Stimulated activated CD4-positive, alpha-beta T cell treated with anti-CD3 and anti-CD28 coated beads, Interleukin-2, amount 100 ng/mL, for 4 hours (primary cell): ENCODE results near the gene PIK3R1.

Experiments used
- DNase-seq: peaks from one replicate; pipeline ENCODE4 v3.0.0-alpha.2; 2020; ENCODE audit warnings: low read depth

Gene PIK3R1

DNA sequence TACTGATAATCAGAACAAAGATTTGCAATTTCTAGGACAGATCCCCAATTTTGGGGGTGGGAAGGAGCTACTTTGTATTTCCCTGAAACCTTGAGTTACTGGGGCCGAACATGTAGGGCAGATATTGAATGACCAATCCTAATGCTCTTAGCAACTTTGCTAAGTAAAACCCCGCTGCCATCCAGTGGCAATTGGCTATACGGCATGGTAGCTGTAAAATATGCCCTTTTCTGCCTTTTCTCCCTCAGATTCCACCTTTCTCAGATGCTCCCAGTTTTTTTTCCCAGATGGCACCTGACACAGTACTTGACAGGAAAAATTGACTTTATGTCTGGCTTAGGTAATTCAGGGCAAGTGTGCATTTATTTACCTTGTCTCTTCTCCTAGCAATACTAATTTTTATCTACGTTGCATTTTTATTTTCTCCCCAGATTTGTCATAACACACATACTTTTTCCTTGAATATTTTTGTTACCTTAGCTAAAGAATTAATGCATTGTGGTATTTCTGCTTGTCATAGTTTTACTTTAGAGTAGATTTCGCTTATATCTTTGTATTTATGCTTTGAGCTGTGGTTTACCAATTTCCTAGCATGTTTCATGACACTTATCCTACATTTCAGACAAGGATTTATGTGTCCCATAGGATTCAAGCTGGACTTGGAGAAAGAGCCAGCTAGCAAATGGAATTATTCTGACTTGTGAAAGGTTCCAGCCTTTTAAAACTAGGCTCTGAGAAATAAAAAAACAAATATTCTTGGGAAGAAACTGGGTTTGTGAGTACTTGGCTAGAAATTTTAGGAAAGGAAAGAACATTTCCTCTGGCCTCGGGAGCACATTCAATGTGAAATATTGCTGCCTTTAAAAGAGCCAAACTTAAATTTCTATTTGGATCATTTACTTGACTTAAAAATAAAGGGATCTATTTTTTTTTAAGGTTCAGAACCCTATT lies 37.4 kb downstream of the PIK3R1 start:
- DNase-seq = peak; percentile 33

GRCh38 chr5:68253624-68254585 lies 38.3 kb downstream of the PIK3R1 start:
- DNase-seq = no peak

DNA sequence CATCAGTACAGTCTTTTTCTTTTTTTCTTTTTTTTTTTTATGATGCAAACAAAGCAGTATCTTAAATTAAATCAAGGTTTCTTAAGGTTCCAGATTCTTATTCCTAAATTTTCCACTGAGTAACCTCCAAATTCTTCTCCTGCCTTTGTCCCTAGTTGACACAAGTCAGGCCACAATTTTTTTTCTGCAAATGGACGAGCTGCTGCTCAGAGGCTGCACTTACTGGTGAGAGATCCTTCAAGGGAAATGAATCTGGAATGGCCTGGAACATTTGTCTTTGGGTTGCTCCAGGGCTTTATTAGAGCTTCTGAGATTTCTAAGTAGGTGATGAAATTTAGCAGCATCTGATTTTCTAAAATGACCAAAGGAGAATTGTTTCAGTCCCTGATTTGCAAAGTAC lies 39.3 kb downstream of the PIK3R1 start:
- no peak for DNase-seq

DNA sequence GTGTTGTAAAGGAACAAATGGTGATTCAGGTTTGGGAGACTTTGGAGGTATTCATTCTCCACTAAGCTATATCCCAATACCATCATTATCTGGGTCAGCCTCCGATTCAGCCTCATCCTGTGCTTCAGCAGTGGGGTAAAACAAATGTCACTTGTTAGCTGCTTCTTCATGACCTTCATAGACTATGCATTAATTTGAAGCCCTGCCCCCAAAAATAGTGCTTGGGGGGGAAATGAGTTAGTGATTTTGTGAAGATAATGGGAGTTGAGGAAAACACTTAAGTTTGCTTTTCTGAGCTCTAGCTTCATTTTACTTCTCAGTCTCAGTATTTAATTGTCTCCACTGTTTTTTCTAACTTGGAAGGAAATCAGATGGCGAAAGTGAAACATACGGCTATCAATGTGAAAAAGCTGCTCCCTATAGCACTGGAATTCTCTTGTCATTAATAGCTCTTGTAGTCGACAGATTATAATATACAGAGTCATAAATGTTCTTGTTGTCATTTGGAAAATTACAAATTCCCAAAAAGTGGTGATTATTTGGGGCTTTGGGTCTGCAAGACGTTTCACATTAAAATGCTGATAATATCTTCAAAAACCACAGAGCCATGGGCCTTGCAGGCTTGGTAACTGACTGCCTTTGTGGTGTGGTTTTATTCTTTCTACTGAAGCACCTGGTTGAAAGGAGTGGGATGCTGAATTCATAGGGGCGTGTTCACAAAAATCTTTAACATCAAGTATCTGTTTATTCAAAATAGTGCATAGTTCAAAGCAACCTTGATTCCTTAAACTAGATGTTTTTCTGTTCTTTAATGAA lies 40.0 kb downstream of the PIK3R1 start:
- no peak for DNase-seq

DNA sequence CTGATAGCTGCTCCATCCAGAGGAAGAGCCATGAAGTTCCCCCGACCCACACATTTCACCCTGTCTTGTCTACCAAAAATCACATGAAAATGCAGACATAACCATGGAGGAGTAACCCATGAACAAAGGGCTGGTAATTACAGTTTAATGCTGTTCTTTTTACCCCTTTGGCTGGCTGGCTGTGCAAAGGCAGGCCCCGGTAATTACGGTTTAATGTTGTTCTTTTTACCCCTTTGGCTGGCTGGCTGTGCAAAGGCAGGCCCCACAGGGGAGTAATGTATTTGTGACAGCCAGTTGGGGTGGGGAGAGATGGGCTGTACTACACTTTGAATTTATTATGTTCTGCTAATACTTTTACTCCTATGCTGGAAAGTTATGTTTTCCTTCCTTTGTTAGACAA lies 41.7 kb downstream of the PIK3R1 start:
- no peak for DNase-seq

DNA sequence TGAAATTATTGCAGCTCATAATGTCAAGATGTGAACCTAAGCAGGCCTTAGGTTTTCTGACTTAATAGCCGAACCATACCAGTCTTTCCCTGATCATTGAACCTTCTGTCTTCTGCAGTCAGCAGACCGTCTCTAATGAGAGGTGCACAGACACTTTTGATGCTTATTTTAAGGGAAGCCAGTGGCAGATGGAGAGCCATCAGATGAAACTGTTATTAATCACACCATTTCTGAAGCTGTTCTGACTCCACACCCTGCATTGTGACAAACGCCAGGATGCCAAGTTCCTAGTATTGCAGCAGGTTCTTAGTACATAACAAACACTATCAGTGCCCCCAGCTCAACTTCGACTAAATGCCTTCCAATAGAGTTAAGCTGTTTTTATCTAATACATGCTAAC lies 43.0 kb downstream of the PIK3R1 start:
- no peak for DNase-seq

DNA sequence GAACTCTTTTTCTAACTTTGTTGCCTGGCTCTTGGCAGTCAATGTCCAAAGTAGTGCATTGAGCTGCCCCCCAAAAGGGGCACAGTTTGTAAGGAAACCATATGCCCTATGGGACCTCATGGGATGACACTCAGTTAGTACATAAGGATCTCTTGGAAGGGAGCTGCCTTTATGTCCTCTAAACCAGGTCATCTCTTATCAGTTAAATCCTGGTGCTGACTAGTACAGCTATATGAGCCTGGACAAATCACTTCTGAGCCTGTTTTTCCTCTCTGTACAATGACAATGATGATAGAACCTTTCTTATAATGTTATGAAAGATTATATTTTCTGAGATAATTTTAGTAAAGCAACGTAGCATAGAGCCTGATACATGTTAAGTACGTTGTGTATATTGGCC lies 44.1 kb downstream of the PIK3R1 start:
- no peak for DNase-seq

DNA sequence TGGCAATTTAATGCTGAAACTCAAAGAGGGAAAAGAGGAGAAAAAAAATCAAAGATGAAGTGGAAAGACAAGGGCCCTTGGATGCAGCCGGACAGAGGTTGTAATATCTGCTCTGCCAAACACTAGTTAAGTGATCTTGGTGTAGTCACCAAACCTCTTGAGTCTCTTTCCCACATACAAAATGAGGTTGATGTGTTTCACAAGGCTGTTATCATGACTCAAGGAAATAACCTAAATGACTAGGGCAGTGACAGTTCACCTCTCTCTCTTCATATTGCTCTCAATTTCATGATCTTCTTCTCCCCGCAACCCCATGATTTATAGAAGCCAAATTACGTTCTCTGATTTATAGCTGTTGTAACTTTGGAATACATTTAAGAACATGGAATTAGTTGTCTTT lies 44.9 kb downstream of the PIK3R1 start:
- no peak for DNase-seq

GRCh38 chr5:68261169-68261568 lies 45.6 kb downstream of the PIK3R1 start:
- no peak for DNase-seq

DNA sequence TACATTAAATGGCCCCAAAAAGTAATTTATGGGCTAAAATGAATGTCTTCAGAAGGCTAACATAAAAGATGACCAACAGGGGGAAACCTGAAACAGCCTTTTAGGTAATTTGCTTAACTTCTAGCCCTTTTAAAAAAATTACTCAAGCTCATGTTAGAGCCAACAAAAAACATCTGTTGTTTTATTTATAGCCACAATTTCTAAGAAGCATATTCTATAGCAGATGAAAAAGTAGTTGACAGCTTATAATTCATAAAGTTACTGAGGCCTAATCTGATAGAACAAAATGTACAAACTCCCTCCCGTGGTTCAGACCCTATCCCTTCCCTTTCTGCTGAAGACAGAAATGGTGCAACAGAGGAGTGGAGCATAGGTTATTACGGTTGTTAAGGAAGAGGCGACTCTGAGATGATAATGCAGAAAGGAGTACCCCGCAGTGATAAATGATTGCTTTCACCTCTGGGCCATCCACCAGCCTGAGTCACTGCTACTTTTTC lies 46.1 kb downstream of the PIK3R1 start:
- DNase-seq = no peak

GRCh38 chr5:68264024-68264956 lies 48.7 kb downstream of the PIK3R1 start:
- DNase-seq = no peak

- no peak for DNase-seq
Observed at GRCh38 chr5:68265347-68265746, 49.8 kb downstream of the PIK3R1 start.

GRCh38 chr5:68265822-68266395 lies 50.4 kb downstream of the PIK3R1 start:
- no peak for DNase-seq

DNA sequence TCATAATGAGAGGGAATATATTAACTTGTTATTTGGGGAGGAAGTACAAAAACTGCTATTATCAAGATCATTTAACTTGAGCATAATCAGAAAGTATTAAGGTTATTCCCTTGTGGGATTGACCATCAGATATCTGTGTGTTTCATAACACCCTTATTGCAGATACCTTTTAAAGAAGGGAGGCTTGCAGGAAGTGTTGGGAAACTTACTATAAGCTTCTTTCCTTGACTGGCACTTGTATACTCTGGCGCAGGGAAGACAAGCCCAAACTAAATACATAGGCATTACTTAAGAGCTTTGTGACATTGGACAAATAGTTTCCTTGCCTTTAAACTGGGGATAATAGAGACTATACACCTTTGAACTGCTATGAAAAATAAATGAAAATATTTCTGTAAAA lies 50.9 kb downstream of the PIK3R1 start:
- no peak for DNase-seq

GRCh38 chr5:68267066-68267465 lies 51.5 kb downstream of the PIK3R1 start:
- no peak for DNase-seq

GRCh38 chr5:68268101-68268851 lies 52.7 kb downstream of the PIK3R1 start:
- DNase-seq = no peak

- no peak for DNase-seq
Observed at GRCh38 chr5:68268852-68269130, 53.2 kb downstream of the PIK3R1 start.

DNA sequence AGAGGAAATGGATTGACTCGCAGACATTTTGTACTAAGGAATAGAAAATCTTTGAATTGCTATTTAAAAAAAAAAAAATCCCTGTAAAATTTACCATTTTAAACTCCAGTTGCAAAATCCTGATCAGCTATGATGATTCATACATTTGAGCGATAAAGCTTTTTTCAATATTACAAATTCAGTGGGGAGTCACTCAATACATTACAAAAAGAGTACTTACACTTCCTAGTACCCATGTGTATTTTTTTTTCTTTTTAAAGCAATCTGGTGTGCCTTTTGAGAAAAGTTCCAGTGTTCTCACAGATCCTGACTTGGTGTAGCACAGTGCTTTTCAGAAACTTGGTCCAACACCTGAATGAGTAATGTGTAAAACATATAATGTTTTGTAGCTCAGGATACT lies 54.3 kb downstream of the PIK3R1 start:
- DNase-seq = no peak

- no peak for DNase-seq
Observed at GRCh38 chr5:68270399-68270975, 54.9 kb downstream of the PIK3R1 start.
